IMR-90 (cell line): ENCODE data around the gene ITFG1. TPM values are rescaled to one million over a fixed set of nuclear protein-coding genes. Genes with fewer than 3 reads are reported as not detected.
A peak's percentile ranks its signal among the peaks of the same experiment; 100 is the strongest.

Experiments used
- ATAC-seq: fragments of 200-7000 bp; cut with Tn5 transposase; 2 replicates; pipeline ENCODE4 v1.9.1; 2020; ENCODE audit warnings: low read depth, mild to moderate bottlenecking, moderate library complexity
- BruUV-seq: library from RNA; stranded (reverse); fragments of 400-500 nt; replicated peaks from 2 replicates; lab custom pipeline; 2021; lab: Mats Ljungman, UMichigan
- CTCF ChIA-PET: fragments of 300-600 bp; formaldehyde crosslinking; extraction: SDS; loops from one replicate; lab custom pipeline; 2021; ENCODE audit warnings: antibody characterized with exemption; lab: Yijun Ruan, JAX
- POLR2A ChIA-PET: fragments of 300-600 bp; sonication (Branson Sonifier 250); formaldehyde crosslinking; loops from one replicate; lab custom pipeline; 2022; ENCODE audit warnings: antibody characterized with exemption; ENCODE audit not compliant: unreplicated experiment; lab: Charles Lee
- DNase-seq: peaks from one replicate; pipeline ENCODE4 v3.0.0; 2013
- H2AFZ ChIP-seq: replicated peaks from 2 replicates; pipeline ENCODE3; 2013; ENCODE audit warnings: low read length, mild to moderate bottlenecking; ENCODE audit not compliant: poor library complexity
- H2AK5ac ChIP-seq: 2 replicates; pipeline ENCODE4 v1.6.1; 2013; ENCODE audit warnings: low read depth, low read length, inconsistent platforms
- H2AK9ac ChIP-seq: replicated peaks from 2 replicates; pipeline ENCODE3; 2013; ENCODE audit warnings: mild to moderate bottlenecking, low read depth, low read length, moderate library complexity; ENCODE audit not compliant: poor library complexity
- H2BK120ac ChIP-seq: 2 replicates; pipeline ENCODE4 v1.6.1; 2013; ENCODE audit warnings: low read depth, low read length, inconsistent platforms
- H2BK15ac ChIP-seq: 3 replicates; pipeline ENCODE4 v1.6.1; 2013; ENCODE audit warnings: low read depth, low read length, inconsistent platforms
- H2BK20ac ChIP-seq: 2 replicates; pipeline ENCODE4 v1.6.1; 2013; ENCODE audit warnings: low read depth, mild to moderate bottlenecking, inconsistent platforms, low read length, moderate library complexity
- H2BK5ac ChIP-seq: 2 replicates; pipeline ENCODE4 v1.6.1; 2013; ENCODE audit warnings: mild to moderate bottlenecking, low read depth, low read length, inconsistent platforms; ENCODE audit not compliant: poor library complexity, severe bottlenecking
- H3K14ac ChIP-seq: replicated peaks from 2 replicates; pipeline ENCODE4 v1.6.1; 2013; ENCODE audit warnings: low read depth, low read length, inconsistent platforms
- H3K18ac ChIP-seq: 2 replicates; pipeline ENCODE4 v1.6.1; 2013; ENCODE audit warnings: low read depth, low read length, control low read depth
- H3K23ac ChIP-seq: 2 replicates; pipeline ENCODE4 v1.6.1; 2013; ENCODE audit warnings: low read depth, low read length, inconsistent platforms
- H3K27ac ChIP-seq: 2 replicates; pipeline ENCODE4 v1.5.1; 2013; ENCODE audit warnings: mild to moderate bottlenecking, control low read depth, low read length; ENCODE audit not compliant: insufficient read depth
- H3K27me3 ChIP-seq: 2 replicates; pipeline ENCODE4 v1.6.1; 2013; ENCODE audit warnings: low read length; ENCODE audit not compliant: control insufficient read depth, insufficient read depth
- H3K36me3 ChIP-seq: 2 replicates; pipeline ENCODE4 v1.6.1; 2013; ENCODE audit warnings: low read length, mixed read lengths; ENCODE audit not compliant: control insufficient read depth, insufficient read depth
- H3K4ac ChIP-seq: 2 replicates; pipeline ENCODE4 v1.6.1; 2013; ENCODE audit warnings: low read depth, low read length, inconsistent platforms
- H3K4me1 ChIP-seq: 2 replicates; pipeline ENCODE4 v1.6.1; 2013; ENCODE audit warnings: low read length, mixed read lengths; ENCODE audit not compliant: control insufficient read depth, insufficient read depth
- H3K4me2 ChIP-seq: 2 replicates; pipeline ENCODE4 v1.6.1; 2013; ENCODE audit warnings: low read depth, mild to moderate bottlenecking, control low read depth, low read length, moderate library complexity
- H3K4me3 ChIP-seq: 2 replicates; pipeline ENCODE4 v1.5.1; 2013; ENCODE audit warnings: low read depth, mild to moderate bottlenecking, control low read depth, low read length, moderate library complexity; ENCODE audit not compliant: insufficient read depth
- H3K56ac ChIP-seq: 2 replicates; pipeline ENCODE4 v1.6.1; 2013; ENCODE audit warnings: low read length, inconsistent platforms; ENCODE audit not compliant: insufficient read depth; ENCODE audit errors: extremely low read depth
- H3K79me1 ChIP-seq, 2 experiments: 2 replicates each; pipeline ENCODE4 v1.6.1; 2013; ENCODE audit warnings: low read length in 2 of 2, inconsistent platforms in 1 of 2, low read depth in 1 of 2
- H3K9ac ChIP-seq: 2 replicates; pipeline ENCODE4 v1.6.1; 2013; ENCODE audit warnings: low read depth, low read length, control low read depth
- H3K9me1 ChIP-seq: 2 replicates; pipeline ENCODE4 v1.6.1; 2013; ENCODE audit warnings: low read length, inconsistent platforms; ENCODE audit not compliant: insufficient read depth
- H3K9me3 ChIP-seq: 2 replicates; pipeline ENCODE4 v1.6.1; 2013; ENCODE audit warnings: low read length; ENCODE audit not compliant: control insufficient read depth, insufficient read depth
- H4K20me1 ChIP-seq: 2 replicates; pipeline ENCODE4 v1.6.1; 2013; ENCODE audit warnings: low read length, inconsistent platforms; ENCODE audit not compliant: insufficient read depth
- H4K5ac ChIP-seq: 2 replicates; pipeline ENCODE4 v1.6.1; 2013; ENCODE audit warnings: mild to moderate bottlenecking, low read depth, low read length, control low read depth
- H4K8ac ChIP-seq, 2 experiments: 2 replicates each; pipeline ENCODE4 v1.6.1; 2013; ENCODE audit warnings: low read depth in 2 of 2, low read length in 2 of 2, control low read depth in 1 of 2, inconsistent platforms in 1 of 2
- H4K91ac ChIP-seq: 2 replicates; pipeline ENCODE4 v1.6.1; 2013; ENCODE audit warnings: low read depth, low read length, inconsistent platforms; ENCODE audit not compliant: insufficient read depth
- BHLHE40 ChIP-seq: fragments of 150-350 bp; IDR thresholded peaks from 2 replicates; pipeline ENCODE4 v1.6.1; 2016; ENCODE audit warnings: mild to moderate bottlenecking, low read depth, low read length
- CEBPB ChIP-seq: IDR thresholded peaks from 2 replicates; pipeline ENCODE4 v1.6.1; 2012; ENCODE audit warnings: low read depth, low read length, improper control_type of control experiment
- CHD1 ChIP-seq: IDR thresholded peaks from 2 replicates; pipeline ENCODE4 v1.6.1; 2012; ENCODE audit warnings: low read depth, low read length, improper control_type of control experiment
- ELK1 ChIP-seq: fragments of 150-350 bp; IDR thresholded peaks from 2 replicates; pipeline ENCODE4 v1.6.1; 2016; ENCODE audit warnings: low read depth, mild to moderate bottlenecking, low read length, moderate library complexity, borderline replicate concordance
- FOS ChIP-seq: fragments of 150-350 bp; IDR thresholded peaks from 2 replicates; pipeline ENCODE4 v1.6.1; 2016; ENCODE audit warnings: low read depth, low read length
- MAFK ChIP-seq: IDR thresholded peaks from 2 replicates; pipeline ENCODE4 v1.6.1; 2012; ENCODE audit warnings: low read depth, low read length, improper control_type of control experiment
- MAZ ChIP-seq: IDR thresholded peaks from 2 replicates; pipeline ENCODE4 v1.6.1; 2012; ENCODE audit warnings: low read depth, mild to moderate bottlenecking, low read length, improper control_type of control experiment, moderate library complexity, borderline replicate concordance
- MXI1 ChIP-seq: IDR thresholded peaks from 2 replicates; pipeline ENCODE4 v1.6.1; 2012; ENCODE audit warnings: low read depth, mild to moderate bottlenecking, low read length, moderate library complexity, borderline replicate concordance
- NFE2L2 ChIP-seq: fragments of 150-350 bp; IDR thresholded peaks from 2 replicates; pipeline ENCODE4 v1.6.1; 2016; ENCODE audit warnings: low read depth, mild to moderate bottlenecking, low read length
- POLR2A ChIP-seq: IDR thresholded peaks from 2 replicates; pipeline ENCODE4 v1.6.1; 2012; ENCODE audit warnings: mild to moderate bottlenecking, low read depth, low read length
- RAD21 ChIP-seq: IDR thresholded peaks from 2 replicates; pipeline ENCODE4 v1.6.1; 2012; ENCODE audit warnings: low read length, improper control_type of control experiment
- RCOR1 ChIP-seq: IDR thresholded peaks from 2 replicates; pipeline ENCODE4 v1.6.1; 2012; ENCODE audit warnings: mild to moderate bottlenecking, low read length, improper control_type of control experiment; ENCODE audit not compliant: insufficient replicate concordance
- RFX5 ChIP-seq: IDR thresholded peaks from 2 replicates; pipeline ENCODE4 v1.8.0; 2012; ENCODE audit warnings: low read depth, mild to moderate bottlenecking, low read length, moderate library complexity
- WGBS, 2 experiments: methylation state at CpG; one replicate each; pipeline versions ENCODE4 v1.1.5 to v1.1.7; 2013; ENCODE audit warnings: missing lambda C conversion rate in 2 of 2; ENCODE audit not compliant: insufficient read length in 1 of 2; ENCODE audit errors: extremely low coverage in 2 of 2; 5-methylcytosine and 5-hydroxymethylcytosine counted together
- dilution Hi-C: fragments of 300-500 bp; cut with HindIII; formaldehyde crosslinking; loops from one replicate; pipeline ENCODE4 v1.14.3; 2018; ENCODE audit warnings: low sequenced_read_pairs; ENCODE audit not compliant: unreplicated experiment
- in situ Hi-C: fragments of 300-500 bp; cut with MboI; formaldehyde crosslinking; loops from 3 replicates; pipeline ENCODE4 v1.14.3; 2019; ENCODE audit warnings: low sequenced_read_pairs, inconsistent platforms, mixed read lengths
- intact Hi-C: fragments of 100-400 bp; cut with micrococcal nuclease; formaldehyde crosslinking; loops from 2 replicates; pipeline ENCODE4 v1.10.0; 2022
- polyA plus RNA-seq, 3 experiments: library from polyadenylated mRNA; depleted of rRNA; stranded (reverse); fragments of >200 nt; gene quantifications; 2 replicates each; pipeline ENCODE4 v1.2.3, GENCODE V29; 2012; ENCODE audit warnings: low replicate concordance in 1 of 3
- total RNA-seq: library from RNA; depleted of rRNA; stranded (reverse); fragments of >200 nt; gene quantifications from 2 replicates; pipeline ENCODE4 v1.2.3, GENCODE V29; 2012
- TF ChIP-seq, protein P1 (sequence below): conservative IDR thresholded peaks from 2 replicates; pipeline ENCODE4 v1.5.1; 2012; ENCODE audit warnings: mild to moderate bottlenecking, low read depth, low read length, improper control_type of control experiment

Gene ITFG1
- total and polyA plus RNA-seq, 2 of the 4 experiments (the other 2 are of a cell fraction) = 54.3 to 60.4 TPM

- dilution Hi-C loops = no loop called here
- H4K8ac ChIP-seq = no peak overlapping the region
- no peaks in the 10 kb centered on the region for H3K4me1 ChIP-seq
- no peak overlapping the region for H2AK5ac ChIP-seq
- in situ Hi-C loops = no loop called here
- no peak overlapping the region for H3K23ac ChIP-seq
- no peaks in the 10 kb centered on the region for H3K9me1 ChIP-seq
- ChIA-PET POLR2A (no interaction called here), CTCF (interaction anchor here (0.7 to 3.4 kb wide), 7 partner anchors 12 to 911 kb away, joined by 3 to 13 read pairs (median 3); no protein-coding TSS in a partner anchor)
- peak overlapping the region; percentile 74 for H2AK9ac ChIP-seq
- no peak for TF ChIP-seq MXI1
- no peak for TF ChIP-seq MAZ
- TF ChIP-seq RFX5 = no peak
- no peak for TF ChIP-seq POLR2A
- no peak for TF ChIP-seq CHD1
- no peak for TF ChIP-seq MAFK
- TF ChIP-seq BHLHE40 = no peak
- TF ChIP-seq, protein P1, sequence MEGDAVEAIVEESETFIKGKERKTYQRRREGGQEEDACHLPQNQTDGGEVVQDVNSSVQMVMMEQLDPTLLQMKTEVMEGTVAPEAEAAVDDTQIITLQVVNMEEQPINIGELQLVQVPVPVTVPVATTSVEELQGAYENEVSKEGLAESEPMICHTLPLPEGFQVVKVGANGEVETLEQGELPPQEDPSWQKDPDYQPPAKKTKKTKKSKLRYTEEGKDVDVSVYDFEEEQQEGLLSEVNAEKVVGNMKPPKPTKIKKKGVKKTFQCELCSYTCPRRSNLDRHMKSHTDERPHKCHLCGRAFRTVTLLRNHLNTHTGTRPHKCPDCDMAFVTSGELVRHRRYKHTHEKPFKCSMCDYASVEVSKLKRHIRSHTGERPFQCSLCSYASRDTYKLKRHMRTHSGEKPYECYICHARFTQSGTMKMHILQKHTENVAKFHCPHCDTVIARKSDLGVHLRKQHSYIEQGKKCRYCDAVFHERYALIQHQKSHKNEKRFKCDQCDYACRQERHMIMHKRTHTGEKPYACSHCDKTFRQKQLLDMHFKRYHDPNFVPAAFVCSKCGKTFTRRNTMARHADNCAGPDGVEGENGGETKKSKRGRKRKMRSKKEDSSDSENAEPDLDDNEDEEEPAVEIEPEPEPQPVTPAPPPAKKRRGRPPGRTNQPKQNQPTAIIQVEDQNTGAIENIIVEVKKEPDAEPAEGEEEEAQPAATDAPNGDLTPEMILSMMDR = no peak
- no peak for TF ChIP-seq NFE2L2
- no peak for TF ChIP-seq CEBPB
- no peak for TF ChIP-seq RAD21
- TF ChIP-seq RCOR1 = no peak
- TF ChIP-seq FOS = no peak
- no peak for TF ChIP-seq ELK1
- no peak overlapping the region for H2BK120ac ChIP-seq
- H3K27ac ChIP-seq = no peak overlapping the region; the same call in 1 of the 2 replicates
- H3K79me1 ChIP-seq = peaks cover 4 to 8% of the 10 kb centered on the region in 2 experiments; a peak in 2 of 4 replicates
- H3K4me3 ChIP-seq = peak overlapping the region; percentile 62
- no peak overlapping the region for H3K56ac ChIP-seq
- no peaks in the 10 kb centered on the region for H3K36me3 ChIP-seq
- H3K9ac ChIP-seq = no peak overlapping the region
- no peak overlapping the region for H4K91ac ChIP-seq
- peak overlapping the region; percentile 97 for H2AFZ ChIP-seq
- no peak overlapping the region for H2BK20ac ChIP-seq
- H3K14ac ChIP-seq = no peak overlapping the region; the same call in 1 of the 2 replicates
- no peak overlapping the region for H3K18ac ChIP-seq
- H2BK15ac ChIP-seq = no peak overlapping the region
- ATAC-seq = no peak; the same call in 1 of the 2 replicates
- no peak overlapping the region for H2BK5ac ChIP-seq
- 40% methylated on average over 1 of the region's 10 CpGs; no CpG with 5 or more reads in 1 of the 2 experiments for WGBS, 2 experiments
- intact Hi-C loops = loop anchor here (5.0 to 10.0 kb wide), 6 partner anchors 168 to 1488 kb away; partner anchors contain the start of genes ABCC11 and LONP2
- H3K4me2 ChIP-seq = peak overlapping the region; percentile 61
- no peaks in the 10 kb centered on the region for H3K27me3 ChIP-seq
- H4K20me1 ChIP-seq = no peaks in the 10 kb centered on the region
- no peaks in the 10 kb centered on the region for H3K9me3 ChIP-seq
- H4K5ac ChIP-seq = no peak overlapping the region
- DNase-seq = no peak
- no peak overlapping the region for H3K4ac ChIP-seq
- BruUV-seq = no TSS peak
Observed at GRCh38 chr16:47144559-47144877, 316.3 kb downstream of the ITFG1 start.
